ENCODE measurements around the gene ARHGEF5. TPM values are rescaled to one million over a fixed set of nuclear protein-coding genes. Genes with fewer than 3 reads are reported as not detected.

ARHGEF5 gene
- total and polyA plus RNA-seq, 2 of the 4 experiments (the other 2 are of a cell fraction) = under 0.01 to 0.19 TPM

DNA sequence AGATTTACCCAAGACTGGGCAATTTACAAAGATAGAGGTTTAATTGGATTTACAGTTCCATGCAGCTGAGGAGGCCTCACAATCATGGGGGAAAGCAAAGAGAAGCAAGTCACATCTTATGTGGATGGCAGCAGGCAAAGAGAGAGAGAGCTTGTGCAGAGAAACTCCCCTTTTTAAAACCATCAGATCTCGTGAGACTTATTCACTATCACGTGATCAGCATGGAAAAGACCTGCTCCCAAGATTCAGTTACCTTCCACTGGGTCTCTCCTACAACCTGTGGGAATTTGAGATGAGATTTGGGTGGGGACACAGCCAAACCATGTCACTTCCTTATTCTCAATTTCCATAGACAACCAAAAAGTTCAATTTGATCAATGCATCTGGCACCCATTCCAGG lies 73.2 kb downstream of the ARHGEF5 start:
- Histone ChIP-seq H4K20me1 (ENCODE audit: insufficient read depth, low read length) (no peaks in the 10 kb centered on the region), H3K23ac (ENCODE audit: low read depth, low read length) (no peak overlapping the region), H2BK5ac (ENCODE audit: low read depth, low read length, poor library complexity, severe bottlenecking) (no peak overlapping the region), H4K91ac (ENCODE audit: insufficient read depth, low read depth, low read length) (no peak overlapping the region), H3K9me1 (ENCODE audit: insufficient read depth, low read length) (no peaks in the 10 kb centered on the region), H3K36me3 (ENCODE audit: control insufficient read depth, insufficient read depth, low read length) (no peaks in the 10 kb centered on the region), H2AK9ac (replicated peaks; ENCODE audit: low read depth, low read length, poor library complexity) (no peak overlapping the region), H3K27me3 (ENCODE audit: control insufficient read depth, insufficient read depth, low read length) (no peaks in the 10 kb centered on the region), H4K5ac (ENCODE audit: low read depth, low read length) (no peak overlapping the region), H3K27ac (ENCODE audit: insufficient read depth, low read length) (no peak overlapping the region), H3K9me3 (ENCODE audit: control insufficient read depth, insufficient read depth, low read length) (peaks cover 8% of the 10 kb centered on the region; the same call in 1 of the 2 replicates), H3K9ac (ENCODE audit: low read depth, low read length) (no peak overlapping the region), H2BK15ac (ENCODE audit: low read depth, low read length) (no peak overlapping the region), H2BK120ac (ENCODE audit: low read depth, low read length) (no peak overlapping the region), H3K4me1 (ENCODE audit: control insufficient read depth, insufficient read depth, low read length) (no peaks in the 10 kb centered on the region), H3K4ac (ENCODE audit: low read depth, low read length) (no peak overlapping the region), H3K79me1 (ENCODE audit: low read depth in 1 of 2, low read length in 2 of 2) (no peaks in the 10 kb centered on the region), H3K18ac (ENCODE audit: low read depth, low read length) (no peak overlapping the region), H2BK20ac (ENCODE audit: low read depth, low read length) (no peak overlapping the region), H2AK5ac (ENCODE audit: low read depth, low read length) (no peak overlapping the region), H2AFZ (replicated peaks; ENCODE audit: low read length, poor library complexity) (no peak overlapping the region), H3K56ac (ENCODE audit: extremely low read depth, insufficient read depth, low read length) (no peak overlapping the region), H3K4me2 (ENCODE audit: low read depth, low read length) (no peak overlapping the region), H4K8ac (ENCODE audit: low read depth in 2 of 2, low read length in 2 of 2) (no peak overlapping the region), H3K4me3 (ENCODE audit: insufficient read depth, low read depth, low read length) (no peak overlapping the region), H3K14ac (replicated peaks; ENCODE audit: low read depth, low read length) (no peak overlapping the region)
- ChIA-PET CTCF (no interaction called here), POLR2A (ENCODE audit: unreplicated experiment) (no interaction called here)
- no peak for DNase-seq
- WGBS, 2 experiments (ENCODE audit: extremely low coverage in 2 of 2, insufficient read length in 1 of 2) = no CpG with 5 or more reads among the region's 2 CpGs
- BruUV-seq (replicated peaks) = no TSS peak
- intact Hi-C loops (cut with micrococcal nuclease) = no loop called here
- dilution Hi-C loops (cut with HindIII; ENCODE audit: low sequenced_read_pairs, unreplicated experiment) = no loop called here
- in situ Hi-C loops (cut with MboI; ENCODE audit: low sequenced_read_pairs) = no loop called here
- no peak for ATAC-seq (ENCODE audit: low read depth)
- no peak for TF ChIP-seq FOS (IDR thresholded peaks at IDR 0.05; ENCODE audit: low read depth, low read length)
- no peak for TF ChIP-seq SMC3 (IDR thresholded peaks at IDR 0.05; ENCODE audit: low read depth, low read length)

Other genes starting within 250 kb of the ARHGEF5 start
- gene OR2A2, start 245.8 kb upstream of the ARHGEF5 start, total RNA-seq (2012; rRNA removed) = not detected in 2 replicates
- not detected in 2 replicates for gene OR2A2, start 245.8 kb upstream of the ARHGEF5 start, polyA plus RNA-seq (2012; rRNA removed)
- not detected in 2 replicates for gene OR2A14, start 232.2 kb upstream of the ARHGEF5 start, total RNA-seq (2012; rRNA removed)
- gene OR2A14, start 232.2 kb upstream of the ARHGEF5 start, polyA plus RNA-seq (2012; rRNA removed) = not detected in 2 replicates
- gene CTAGE4, start 171.9 kb upstream of the ARHGEF5 start, total RNA-seq (2012; rRNA removed) = not detected in 2 replicates
- gene CTAGE4, start 171.9 kb upstream of the ARHGEF5 start, polyA plus RNA-seq (2012; rRNA removed) = 0.03 TPM in 1 of 2 replicates, not detected in the other
- not detected in 2 replicates for gene ARHGEF35, start 159.6 kb upstream of the ARHGEF5 start, total RNA-seq (2012; rRNA removed)
- gene ARHGEF35, start 159.6 kb upstream of the ARHGEF5 start, polyA plus RNA-seq (2012; rRNA removed) = not detected in 2 replicates
- not detected in 2 replicates for gene OR2A42, start 115.8 kb upstream of the ARHGEF5 start, total RNA-seq (2012; rRNA removed)
- gene OR2A42, start 115.8 kb upstream of the ARHGEF5 start, polyA plus RNA-seq (2012; rRNA removed) = not detected in 2 replicates
- gene OR2A7, start 90.6 kb upstream of the ARHGEF5 start, total RNA-seq (2012; rRNA removed) = not detected in 2 replicates
- not detected in 2 replicates for gene OR2A7, start 90.6 kb upstream of the ARHGEF5 start, polyA plus RNA-seq (2012; rRNA removed)
- gene CTAGE8, start 86.1 kb upstream of the ARHGEF5 start, total RNA-seq (2012; rRNA removed) = not detected in 2 replicates
- not detected in 2 replicates for gene CTAGE8, start 86.1 kb upstream of the ARHGEF5 start, polyA plus RNA-seq (2012; rRNA removed)
- not detected in 2 replicates for gene OR2A1, start 43.0 kb upstream of the ARHGEF5 start, total RNA-seq (2012; rRNA removed)
- not detected in 2 replicates for gene OR2A1, start 43.0 kb upstream of the ARHGEF5 start, polyA plus RNA-seq (2012; rRNA removed)
- gene NOBOX, start 48.3 kb downstream of the ARHGEF5 start, total RNA-seq (2012; rRNA removed) = not detected in 2 replicates
- gene NOBOX, start 48.3 kb downstream of the ARHGEF5 start, polyA plus RNA-seq (2012; rRNA removed) = not detected in 2 replicates

Measured in IMR-90 (cell line).